NB4 (cell line): ENCODE results near the gene FRMD4B.
A peak's percentile ranks its signal among the peaks of the same experiment; 100 is the strongest.

Source experiments
- DNase-seq: peaks from one replicate; pipeline ENCODE4 v3.0.0; 2010; ENCODE audit warnings: low read depth
- H3K4me3 ChIP-seq: one replicate; pipeline ENCODE4 v1.5.1; 2011; ENCODE audit warnings: mild to moderate bottlenecking, low read depth, low read length, moderate library complexity
- MAX ChIP-seq: IDR thresholded peaks from 2 replicates; pipeline ENCODE4 v1.6.1; 2011; ENCODE audit warnings: low read depth, low read length
- MYC ChIP-seq: IDR thresholded peaks from 2 replicates; pipeline ENCODE4 v1.6.1; 2011; ENCODE audit warnings: low read depth, low read length
- POLR2A ChIP-seq: IDR thresholded peaks from 2 replicates; pipeline ENCODE4 v1.6.1; 2011; ENCODE audit warnings: mild to moderate bottlenecking; ENCODE audit not compliant: insufficient read length; ENCODE audit errors: extremely low read depth
- TF ChIP-seq, protein P1 (sequence below): IDR thresholded peaks from one replicate; pipeline ENCODE4 v1.5.1; 2012; ENCODE audit warnings: low read depth, low read length

The FRMD4B gene

DNA sequence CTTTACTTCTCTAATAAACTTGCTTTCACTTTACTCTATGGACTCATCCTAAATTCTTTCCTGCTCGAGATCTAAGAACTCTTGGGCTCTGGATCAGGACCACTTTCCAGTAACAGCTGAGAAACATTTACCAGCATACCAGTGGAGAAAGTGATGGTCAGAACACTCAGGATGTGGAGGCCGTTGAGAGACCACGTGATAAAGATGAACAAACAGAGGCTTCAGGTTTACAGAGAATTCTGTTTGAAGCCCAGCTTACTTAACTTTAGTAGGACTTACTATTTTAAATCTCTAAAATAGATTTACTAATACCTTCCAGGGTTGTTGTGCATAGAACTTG, 57.0 kb downstream of the FRMD4B start:
- TF ChIP-seq POLR2A (no peak), MYC (no peak), MAX (no peak)
- TF ChIP-seq, protein P1, sequence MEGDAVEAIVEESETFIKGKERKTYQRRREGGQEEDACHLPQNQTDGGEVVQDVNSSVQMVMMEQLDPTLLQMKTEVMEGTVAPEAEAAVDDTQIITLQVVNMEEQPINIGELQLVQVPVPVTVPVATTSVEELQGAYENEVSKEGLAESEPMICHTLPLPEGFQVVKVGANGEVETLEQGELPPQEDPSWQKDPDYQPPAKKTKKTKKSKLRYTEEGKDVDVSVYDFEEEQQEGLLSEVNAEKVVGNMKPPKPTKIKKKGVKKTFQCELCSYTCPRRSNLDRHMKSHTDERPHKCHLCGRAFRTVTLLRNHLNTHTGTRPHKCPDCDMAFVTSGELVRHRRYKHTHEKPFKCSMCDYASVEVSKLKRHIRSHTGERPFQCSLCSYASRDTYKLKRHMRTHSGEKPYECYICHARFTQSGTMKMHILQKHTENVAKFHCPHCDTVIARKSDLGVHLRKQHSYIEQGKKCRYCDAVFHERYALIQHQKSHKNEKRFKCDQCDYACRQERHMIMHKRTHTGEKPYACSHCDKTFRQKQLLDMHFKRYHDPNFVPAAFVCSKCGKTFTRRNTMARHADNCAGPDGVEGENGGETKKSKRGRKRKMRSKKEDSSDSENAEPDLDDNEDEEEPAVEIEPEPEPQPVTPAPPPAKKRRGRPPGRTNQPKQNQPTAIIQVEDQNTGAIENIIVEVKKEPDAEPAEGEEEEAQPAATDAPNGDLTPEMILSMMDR, result no peak
- no peak for DNase-seq
- no peak overlapping the region for H3K4me3 ChIP-seq

- DNase-seq, result no peak
- TF ChIP-seq MYC (no peak), POLR2A (no peak), MAX (no peak)
- TF ChIP-seq, protein P1, result no peak
- no peak overlapping the region for H3K4me3 ChIP-seq
Observed at GRCh38 chr3:69328103-69328962, 57.6 kb downstream of the FRMD4B start.

DNA sequence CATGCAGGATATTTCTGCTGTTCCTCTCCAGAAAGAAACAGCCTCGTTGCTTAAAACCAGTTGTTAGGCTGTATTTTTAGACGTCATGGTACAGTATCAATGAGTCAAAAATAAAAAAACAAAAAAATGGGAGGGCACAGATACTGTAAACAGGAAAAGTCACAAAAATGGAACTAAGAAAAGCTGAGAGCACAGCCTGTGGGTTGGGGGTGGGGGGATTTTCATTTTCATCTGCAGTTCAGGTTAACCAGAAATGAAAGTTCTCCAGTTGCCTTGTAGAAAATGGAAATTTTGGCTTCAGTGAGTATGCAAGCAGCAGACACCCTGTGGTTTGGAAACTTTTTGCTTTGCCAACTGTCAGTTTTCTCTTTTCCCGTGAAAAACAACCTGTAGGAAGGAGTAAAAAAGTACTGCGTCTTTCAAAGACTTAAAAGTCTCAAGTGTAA, 59.0 kb downstream of the FRMD4B start:
- TF ChIP-seq MAX (no peak), MYC (no peak), POLR2A (no peak)
- TF ChIP-seq, protein P1, result no peak
- no peak overlapping the region for H3K4me3 ChIP-seq
- no peak for DNase-seq

DNA sequence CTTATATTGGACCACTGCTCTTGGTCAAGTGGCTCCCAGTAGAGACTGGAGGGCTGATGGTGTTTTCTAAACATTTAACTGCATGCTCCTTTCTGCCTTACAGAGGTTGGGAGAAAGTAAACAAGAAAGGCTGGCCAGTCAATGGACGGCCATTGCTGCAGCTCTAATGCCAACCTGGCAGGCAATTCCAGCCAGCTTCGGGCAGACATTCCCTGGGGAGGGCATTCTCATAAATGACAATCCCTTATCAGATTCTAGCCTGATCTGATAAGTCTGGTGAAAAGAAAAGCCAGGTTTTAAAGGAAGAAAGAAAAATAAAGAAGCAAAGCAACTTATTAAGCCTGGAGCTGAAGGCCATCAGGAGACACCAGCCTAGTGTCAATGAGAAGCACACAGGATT, 60.7 kb downstream of the FRMD4B start:
- DNase-seq, result no peak
- TF ChIP-seq, protein P1, result no peak
- no peak for TF ChIP-seq MAX
- no peak for TF ChIP-seq POLR2A
- no peak for TF ChIP-seq MYC
- no peak overlapping the region for H3K4me3 ChIP-seq

DNA sequence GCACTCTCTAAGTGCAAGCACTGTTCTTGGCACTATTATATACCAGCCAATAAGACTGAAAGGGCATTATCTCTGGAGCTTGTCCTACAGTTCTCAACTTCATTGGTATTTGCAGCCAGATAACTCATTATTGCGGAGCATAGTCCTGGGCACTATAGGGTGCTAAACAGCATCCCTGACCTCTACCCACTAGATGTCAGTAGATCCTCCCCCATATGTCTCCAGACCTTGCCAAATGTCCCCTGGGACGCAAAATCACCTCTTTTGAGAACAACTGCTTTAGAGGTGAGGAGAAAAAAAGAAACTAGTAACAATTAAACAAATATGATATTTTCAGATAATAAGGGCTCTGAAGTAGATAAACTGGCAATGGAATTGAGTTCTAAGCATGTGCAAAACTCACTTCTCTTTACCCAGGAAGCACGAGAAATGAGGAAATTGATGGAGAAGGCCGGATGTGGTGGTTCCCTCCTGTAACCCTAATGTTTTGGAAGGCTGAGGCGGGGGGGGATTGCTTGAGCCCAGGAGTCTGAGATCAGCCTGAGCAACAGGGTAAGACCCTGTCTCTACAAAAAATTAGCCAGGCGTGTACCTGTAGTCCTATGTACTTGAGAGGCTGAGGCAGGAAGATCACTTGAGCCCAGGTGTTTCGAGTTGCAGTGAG, 61.4 kb downstream of the FRMD4B start:
- peak; percentile 67 for DNase-seq
- no peak for TF ChIP-seq MAX
- TF ChIP-seq, protein P1, result peak; percentile 48
- no peak for TF ChIP-seq MYC
- TF ChIP-seq POLR2A, result no peak

More for the DNA sequence above, 61.4 kb downstream of the FRMD4B start:
- no peak overlapping the region for H3K4me3 ChIP-seq
